Mesothelial cell of epicardium (in vitro differentiated cells): Measurements from ENCODE around the gene CELSR3. TPM values are rescaled to one million over a fixed set of nuclear protein-coding genes. Genes with fewer than 3 reads are reported as not detected.

Experiments
- DNase-seq, 2 experiments: peaks; one replicate each; pipeline ENCODE4 v3.0.0; 2021; ENCODE audit warnings: low spot score in 2 of 2; ENCODE audit not compliant: unreplicated experiment in 2 of 2
- H3K27ac Mint-ChIP-seq: 2 replicates; pipeline ENCODE4 v1.8.0; 2021; ENCODE audit warnings: mixed read lengths
- H3K27me3 Mint-ChIP-seq: 2 replicates; pipeline ENCODE4 v1.8.0; 2021; ENCODE audit warnings: low read depth, mixed read lengths
- H3K36me3 Mint-ChIP-seq: 2 replicates; pipeline ENCODE4 v1.8.0; 2021; ENCODE audit warnings: mixed read lengths
- H3K4me1 Mint-ChIP-seq: 2 replicates; pipeline ENCODE4 v1.8.0; 2021; ENCODE audit warnings: mixed read lengths
- H3K4me3 Mint-ChIP-seq: 2 replicates; pipeline ENCODE4 v1.8.0; 2021; ENCODE audit warnings: mild to moderate bottlenecking, moderate library complexity, mixed read lengths
- H3K9me3 Mint-ChIP-seq: 2 replicates; pipeline ENCODE4 v1.8.0; 2021; ENCODE audit warnings: mixed read lengths
- total RNA-seq: library from RNA; stranded (reverse); gene quantifications from 3 replicates; pipeline ENCODE4 v1.2.1, GENCODE V29; 2021
- TF ChIP-seq, protein P1 (sequence below): fragments of 200-600 bp; sonication (generic); IDR thresholded peaks from one replicate; pipeline ENCODE4 v1.5.0; 2021; ENCODE audit warnings: antibody characterized with exemption; ENCODE audit not compliant: unreplicated experiment

The CELSR3 gene
- total RNA-seq, 1 donor from 2014 or later: 5.0 TPM

DNA sequence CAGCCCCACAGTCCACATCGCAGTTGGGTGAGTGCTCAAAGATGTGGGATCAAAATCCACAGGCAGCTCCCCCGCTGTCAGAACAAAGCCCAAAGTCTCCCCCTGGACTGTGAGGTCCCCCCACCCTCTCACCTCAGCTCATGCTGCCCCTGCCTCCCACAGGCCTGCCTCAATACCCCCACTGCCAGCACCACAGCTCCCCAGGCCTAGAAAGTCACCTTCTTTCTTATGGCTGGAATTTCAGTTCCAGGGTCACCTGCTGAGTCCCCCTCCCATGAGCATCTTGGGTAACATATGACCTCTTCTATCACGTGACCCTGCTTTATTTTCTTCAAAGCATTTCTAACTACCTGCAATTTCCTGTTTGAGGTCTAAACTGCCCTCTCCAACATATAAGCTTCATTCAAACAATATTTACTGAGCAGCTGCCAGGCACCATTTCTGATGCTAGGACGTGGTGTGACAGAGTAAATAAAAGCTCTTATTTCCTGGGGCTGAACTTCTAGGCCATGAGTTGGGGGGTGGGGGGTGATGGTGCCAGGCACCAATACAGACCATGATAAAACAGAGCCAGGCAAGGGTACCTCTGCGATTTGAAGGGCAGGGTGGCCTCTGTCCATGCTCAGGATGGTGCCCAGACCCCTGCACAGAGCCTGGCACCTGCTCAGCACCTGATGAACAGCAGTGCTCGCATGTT, 38.7 kb downstream of the CELSR3 start:
- TF ChIP-seq, protein P1, sequence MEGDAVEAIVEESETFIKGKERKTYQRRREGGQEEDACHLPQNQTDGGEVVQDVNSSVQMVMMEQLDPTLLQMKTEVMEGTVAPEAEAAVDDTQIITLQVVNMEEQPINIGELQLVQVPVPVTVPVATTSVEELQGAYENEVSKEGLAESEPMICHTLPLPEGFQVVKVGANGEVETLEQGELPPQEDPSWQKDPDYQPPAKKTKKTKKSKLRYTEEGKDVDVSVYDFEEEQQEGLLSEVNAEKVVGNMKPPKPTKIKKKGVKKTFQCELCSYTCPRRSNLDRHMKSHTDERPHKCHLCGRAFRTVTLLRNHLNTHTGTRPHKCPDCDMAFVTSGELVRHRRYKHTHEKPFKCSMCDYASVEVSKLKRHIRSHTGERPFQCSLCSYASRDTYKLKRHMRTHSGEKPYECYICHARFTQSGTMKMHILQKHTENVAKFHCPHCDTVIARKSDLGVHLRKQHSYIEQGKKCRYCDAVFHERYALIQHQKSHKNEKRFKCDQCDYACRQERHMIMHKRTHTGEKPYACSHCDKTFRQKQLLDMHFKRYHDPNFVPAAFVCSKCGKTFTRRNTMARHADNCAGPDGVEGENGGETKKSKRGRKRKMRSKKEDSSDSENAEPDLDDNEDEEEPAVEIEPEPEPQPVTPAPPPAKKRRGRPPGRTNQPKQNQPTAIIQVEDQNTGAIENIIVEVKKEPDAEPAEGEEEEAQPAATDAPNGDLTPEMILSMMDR: no peak
- Mint-ChIP-seq H3K4me1 (no peaks in the 10 kb centered on the region), H3K9me3 (no peaks in the 10 kb centered on the region), H3K27me3 (no peaks in the 10 kb centered on the region), H3K4me3 (no peak overlapping the region), H3K36me3 (peaks cover 13% of the 10 kb centered on the region), H3K27ac (no peak overlapping the region)
- DNase-seq: no peak

DNA sequence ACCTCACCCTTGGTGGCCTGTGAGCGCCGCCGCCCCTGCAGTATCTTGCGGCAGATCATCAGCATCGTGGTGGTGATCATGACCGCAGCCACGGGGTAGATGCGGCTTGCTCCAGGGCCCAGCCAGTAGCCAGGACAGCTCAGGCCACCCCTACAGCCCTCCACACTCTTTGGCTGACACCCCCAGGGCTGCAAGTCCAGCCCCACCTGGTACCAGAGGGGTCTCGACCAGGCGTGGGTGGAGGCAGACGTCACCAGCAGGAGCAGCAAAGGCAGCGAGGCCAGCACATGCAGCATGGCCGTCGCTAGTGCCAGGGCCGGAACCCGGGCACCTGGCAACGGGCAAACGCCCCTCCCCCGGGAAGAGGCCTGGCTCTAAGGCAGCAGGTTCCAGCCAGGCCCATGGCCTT, 41.2 kb downstream of the CELSR3 start, which contains the start of gene TMEM89:
Gene TMEM89, minus strand, starts transcription at position 309 of the 409 bp plus-strand sequence. Its CDS starts 13 bp downstream, at position 296.
- no peaks in the 10 kb centered on the region for H3K27me3 Mint-ChIP-seq
- no peak within 1 kb of the TSS for H3K4me3 Mint-ChIP-seq
- no peaks in the 10 kb centered on the region for H3K4me1 Mint-ChIP-seq
- H3K9me3 Mint-ChIP-seq: peaks cover 7% of the 10 kb centered on the region
- TF ChIP-seq, protein P1: no peak
- peaks cover 12% of the 10 kb centered on the region for H3K36me3 Mint-ChIP-seq
- H3K27ac Mint-ChIP-seq: no peak within 1 kb of the TSS
- DNase-seq: no peak

DNA sequence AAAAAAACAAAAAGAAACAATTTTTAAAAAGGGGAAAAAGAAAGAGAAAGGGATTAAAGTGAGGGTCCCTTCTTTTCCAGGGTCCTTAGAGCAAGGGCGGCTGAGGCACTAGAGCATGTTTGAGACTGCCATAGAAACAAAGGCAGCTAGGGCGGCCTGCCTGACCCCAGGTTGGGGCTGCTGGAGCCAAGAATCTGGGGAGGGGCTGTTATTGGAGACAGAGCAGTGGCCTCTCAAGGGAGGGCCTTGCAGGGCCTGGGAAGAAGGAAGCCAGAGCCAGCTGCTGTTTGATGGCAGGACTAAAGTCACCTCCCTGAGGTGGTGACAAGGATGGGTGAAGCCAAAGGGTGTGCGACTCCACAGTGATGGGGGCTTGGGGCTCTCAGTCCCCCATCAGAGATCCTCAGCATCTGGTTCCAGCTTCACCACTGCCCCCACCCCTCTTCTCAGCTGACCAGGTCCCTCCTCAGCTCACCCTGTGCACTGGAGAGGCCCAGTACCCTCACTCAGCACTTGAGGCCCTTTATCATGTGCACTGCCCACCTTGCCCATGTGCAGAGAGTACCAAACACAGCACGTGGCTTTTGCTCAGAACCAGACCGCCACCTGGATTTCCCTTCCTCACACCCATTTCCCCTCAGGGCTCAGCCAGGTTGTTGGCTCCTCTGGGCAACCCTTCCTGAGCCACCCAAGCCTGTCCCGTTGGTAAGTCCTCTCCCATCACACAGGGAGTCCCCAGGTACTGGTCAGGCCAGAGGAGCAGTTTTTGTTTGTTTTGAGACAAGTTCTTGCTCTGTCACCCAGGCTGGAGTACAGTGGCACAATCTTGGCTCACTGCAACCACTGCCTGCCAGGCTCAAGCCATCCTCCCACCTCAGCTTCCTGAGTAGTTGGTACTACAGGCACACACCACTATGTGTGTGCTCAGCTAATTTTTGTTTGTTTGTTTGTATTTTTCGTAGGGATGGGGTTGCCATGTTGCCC, 42.9 kb downstream of the CELSR3 start:
- Mint-ChIP-seq H3K36me3 (peaks cover 10% of the 10 kb centered on the region), H3K4me1 (no peaks in the 10 kb centered on the region), H3K27me3 (no peaks in the 10 kb centered on the region), H3K27ac (no peak overlapping the region), H3K4me3 (no peak overlapping the region), H3K9me3 (peaks cover 7% of the 10 kb centered on the region)
- TF ChIP-seq, protein P1: no peak
- no peak for DNase-seq

GRCh38 chr3:48617559-48617958, 45.1 kb downstream of the CELSR3 start:
- Mint-ChIP-seq H3K4me3 (no peak overlapping the region), H3K9me3 (peaks cover 7% of the 10 kb centered on the region), H3K4me1 (no peaks in the 10 kb centered on the region), H3K27me3 (no peaks in the 10 kb centered on the region), H3K36me3 (peaks cover 12% of the 10 kb centered on the region), H3K27ac (no peak overlapping the region)
- TF ChIP-seq, protein P1: no peak
- no peak for DNase-seq

DNA sequence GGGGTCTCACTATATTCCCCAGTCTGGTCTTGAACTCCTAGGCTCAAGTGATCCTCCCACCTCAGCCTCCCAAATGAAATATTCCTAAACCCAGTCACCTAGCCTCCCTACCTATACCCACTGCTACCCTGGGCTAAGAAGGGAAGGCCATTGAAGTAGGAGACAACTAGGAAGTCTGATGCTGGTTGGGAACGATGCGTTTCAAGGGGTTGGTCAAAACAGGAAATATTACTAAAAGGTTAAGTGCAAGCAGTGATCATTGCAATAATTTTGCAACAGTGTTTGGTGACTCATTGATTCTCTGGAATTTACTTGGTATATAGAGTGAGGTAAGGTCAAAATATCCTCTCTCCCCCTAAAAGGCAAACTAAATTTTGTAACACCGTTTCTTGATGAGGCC, 48.6 kb downstream of the CELSR3 start:
- DNase-seq: no peak
- TF ChIP-seq, protein P1: no peak
- Mint-ChIP-seq H3K9me3 (peaks cover 7% of the 10 kb centered on the region), H3K4me3 (no peak overlapping the region), H3K36me3 (peaks cover 11% of the 10 kb centered on the region), H3K27ac (no peak overlapping the region), H3K27me3 (peaks cover 5% of the 10 kb centered on the region), H3K4me1 (peaks cover 5% of the 10 kb centered on the region)
